GM12878 (cell line): ENCODE measurements around the gene CZIB. TPM values are rescaled to one million over a fixed set of nuclear protein-coding genes. Genes with fewer than 3 reads are reported as not detected.
A peak's percentile ranks its signal among the peaks of the same experiment; 100 is the strongest.

Experiments used
- ATF3 ChIP-seq: IDR thresholded peaks from 2 replicates; pipeline ENCODE4 v1.6.1; 2011; ENCODE audit warnings: low read depth, mild to moderate bottlenecking, low read length, moderate library complexity, borderline replicate concordance; ENCODE audit errors: extremely low read depth
- CREB1 ChIP-seq: IDR thresholded peaks from 2 replicates; pipeline ENCODE4 v1.6.1; 2012; ENCODE audit warnings: low read depth, mild to moderate bottlenecking, inconsistent platforms
- EED ChIP-seq: sonication (generic); IDR thresholded peaks from 2 replicates; pipeline ENCODE4 v1.6.1; 2016; ENCODE audit warnings: antibody characterized with exemption, low read depth
- EP300 ChIP-seq, 2 experiments: fragments of 150-350 bp in 1 of 2; IDR thresholded peaks; 2 replicates each; pipeline ENCODE4 v1.6.1; 2011 to 2012; ENCODE audit warnings: low read depth in 2 of 2, low read length in 2 of 2, borderline replicate concordance in 1 of 2, improper control_type of control experiment in 1 of 2, inconsistent platforms in 1 of 2; ENCODE audit not compliant: control insufficient read depth in 1 of 2
- HDGF ChIP-seq: fragments of 450-650 bp; IDR thresholded peaks from 2 replicates; pipeline ENCODE4 v1.6.1; 2016; ENCODE audit warnings: antibody characterized with exemption
- NFIC ChIP-seq: IDR thresholded peaks from 2 replicates; pipeline ENCODE4 v1.6.1; 2012; ENCODE audit warnings: low read depth, mild to moderate bottlenecking, inconsistent platforms, low read length, moderate library complexity
- PAX5 ChIP-seq: IDR thresholded peaks from 2 replicates; pipeline ENCODE4 v1.6.1; 2011; ENCODE audit warnings: low read depth, low read length, borderline replicate concordance
- RAD21 ChIP-seq: IDR thresholded peaks from 2 replicates; pipeline ENCODE4 v1.6.1; 2011; ENCODE audit warnings: mild to moderate bottlenecking, low read depth, low read length, moderate library complexity; ENCODE audit not compliant: insufficient read depth
- RELB ChIP-seq: fragments of 450-650 bp; IDR thresholded peaks from 2 replicates; pipeline ENCODE4 v1.6.1; 2017; ENCODE audit warnings: low read depth, mild to moderate bottlenecking, moderate library complexity
- REST ChIP-seq: IDR thresholded peaks from 2 replicates; pipeline ENCODE4 v1.6.1; 2012; ENCODE audit warnings: mild to moderate bottlenecking, low read depth, low read length
- SIN3A ChIP-seq: IDR thresholded peaks from 2 replicates; pipeline ENCODE4 v1.6.1; 2012; ENCODE audit warnings: low read depth, low read length, improper control_type of control experiment
- SMAD1 ChIP-seq: fragments of 450-650 bp; IDR thresholded peaks from 2 replicates; pipeline ENCODE4 v1.6.1; 2018; ENCODE audit warnings: mild to moderate bottlenecking, low read depth; ENCODE audit not compliant: partially characterized antibody
- SMC3 ChIP-seq: IDR thresholded peaks from 2 replicates; pipeline ENCODE4 v1.6.1; 2011; ENCODE audit warnings: low read length, improper control_type of control experiment, borderline replicate concordance
- SRF ChIP-seq, 2 experiments: IDR thresholded peaks; 2 replicates each; pipeline ENCODE4 v1.6.1; 2011; ENCODE audit warnings: low read depth in 2 of 2, low read length in 2 of 2, mild to moderate bottlenecking in 1 of 2, moderate library complexity in 1 of 2
- TARDBP ChIP-seq: IDR thresholded peaks from 2 replicates; pipeline ENCODE4 v1.6.1; 2016; ENCODE audit warnings: borderline replicate concordance
- ZNF207 ChIP-seq: fragments of 450-650 bp; IDR thresholded peaks from 2 replicates; pipeline ENCODE4 v1.6.1; 2014; ENCODE audit warnings: antibody characterized with exemption, mild to moderate bottlenecking, borderline replicate concordance
- ZNF217 ChIP-seq: fragments of 450-650 bp; IDR thresholded peaks from 2 replicates; pipeline ENCODE4 v1.6.1; 2017; ENCODE audit warnings: antibody characterized with exemption, mild to moderate bottlenecking
- polyA plus RNA-seq, 11 experiments: library from polyadenylated mRNA; depleted of rRNA in 4 of 11; unstranded in 6 of 11; stranded (reverse) in 5 of 11; fragments of >200 nt; fragmentation: Nextera tagmentation in 4 of 11; fragmentation: Illumina TruSeq in 1 of 11; extraction: Ambion mirVana in 4 of 11; extraction: Trizol in 1 of 11; gene quantifications; 1 replicate in 1 of 11; 2 replicates in 10 of 11; pipeline versions ENCODE4 v1.2.1 to v1.2.3, GENCODE V29; 2011 to 2016; ENCODE audit warnings: inconsistent platforms in 2 of 11, missing spikeins in 2 of 11, low read depth in 1 of 11
- total RNA-seq, 4 experiments: library from RNA; depleted of rRNA in 3 of 4; stranded (reverse); fragments of >200 nt in 3 of 4; fragmentation: Illumina TruSeq in 1 of 4; extraction: Trizol in 1 of 4; gene quantifications; 2 replicates each; pipeline versions ENCODE4 v1.2.1 to v1.2.3, GENCODE V29; 2013 to 2021
- TF ChIP-seq, protein P1 (sequence below): fragments of 450-650 bp; IDR thresholded peaks from 2 replicates; pipeline ENCODE4 v1.6.1; 2017; ENCODE audit warnings: borderline replicate concordance
- TF ChIP-seq, protein P2 (sequence below): fragments of 450-650 bp; IDR thresholded peaks from 2 replicates; pipeline ENCODE4 v1.6.1; 2018; ENCODE audit warnings: mild to moderate bottlenecking, low read depth, moderate library complexity; ENCODE audit not compliant: partially characterized antibody

The CZIB gene
- total and polyA plus RNA-seq, 10 of the 15 experiments (the other 5 are each of a cell fraction or from before 2014, with no cell fraction given), result 36.1 to 68.3 (median 50.4) TPM

- TF ChIP-seq EED, result peak; percentile 17; the same call in 1 of the 2 replicates
- TF ChIP-seq RAD21, result no peak
- TF ChIP-seq ATF3, result peak; percentile 50; the same call in 1 of the 2 replicates
- no peak for TF ChIP-seq SMC3
- no peak for TF ChIP-seq NFIC
- peak; percentile 83 for TF ChIP-seq CREB1
- TF ChIP-seq, protein P1, sequence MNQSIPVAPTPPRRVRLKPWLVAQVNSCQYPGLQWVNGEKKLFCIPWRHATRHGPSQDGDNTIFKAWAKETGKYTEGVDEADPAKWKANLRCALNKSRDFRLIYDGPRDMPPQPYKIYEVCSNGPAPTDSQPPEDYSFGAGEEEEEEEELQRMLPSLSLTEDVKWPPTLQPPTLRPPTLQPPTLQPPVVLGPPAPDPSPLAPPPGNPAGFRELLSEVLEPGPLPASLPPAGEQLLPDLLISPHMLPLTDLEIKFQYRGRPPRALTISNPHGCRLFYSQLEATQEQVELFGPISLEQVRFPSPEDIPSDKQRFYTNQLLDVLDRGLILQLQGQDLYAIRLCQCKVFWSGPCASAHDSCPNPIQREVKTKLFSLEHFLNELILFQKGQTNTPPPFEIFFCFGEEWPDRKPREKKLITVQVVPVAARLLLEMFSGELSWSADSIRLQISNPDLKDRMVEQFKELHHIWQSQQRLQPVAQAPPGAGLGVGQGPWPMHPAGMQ, result no peak
- TF ChIP-seq SIN3A, result no peak; the same call in 1 of the 2 replicates
- TF ChIP-seq RELB, result peak; percentile 68; the same call in 1 of the 2 replicates
- TF ChIP-seq TARDBP, result 0 out of 2 replicates have a peak, but pooled peaks have one; percentile 46
- 0 out of 2 replicates have a peak, but pooled peaks have one; percentile 27 for TF ChIP-seq REST
- no peak for TF ChIP-seq EP300 (IDR thresholded peaks at IDR 0.05; ENCODE audit: borderline replicate concordance in 1 of 2, control insufficient read depth in 1 of 2, low read depth in 2 of 2, low read length in 2 of 2)
- 0 out of 2 replicates have a peak, but pooled peaks have one; percentile 30 for TF ChIP-seq ZNF207
- no peak for TF ChIP-seq ZNF217
- TF ChIP-seq HDGF, result peak; percentile 97
- no peak for TF ChIP-seq SMAD1
- TF ChIP-seq, protein P2, sequence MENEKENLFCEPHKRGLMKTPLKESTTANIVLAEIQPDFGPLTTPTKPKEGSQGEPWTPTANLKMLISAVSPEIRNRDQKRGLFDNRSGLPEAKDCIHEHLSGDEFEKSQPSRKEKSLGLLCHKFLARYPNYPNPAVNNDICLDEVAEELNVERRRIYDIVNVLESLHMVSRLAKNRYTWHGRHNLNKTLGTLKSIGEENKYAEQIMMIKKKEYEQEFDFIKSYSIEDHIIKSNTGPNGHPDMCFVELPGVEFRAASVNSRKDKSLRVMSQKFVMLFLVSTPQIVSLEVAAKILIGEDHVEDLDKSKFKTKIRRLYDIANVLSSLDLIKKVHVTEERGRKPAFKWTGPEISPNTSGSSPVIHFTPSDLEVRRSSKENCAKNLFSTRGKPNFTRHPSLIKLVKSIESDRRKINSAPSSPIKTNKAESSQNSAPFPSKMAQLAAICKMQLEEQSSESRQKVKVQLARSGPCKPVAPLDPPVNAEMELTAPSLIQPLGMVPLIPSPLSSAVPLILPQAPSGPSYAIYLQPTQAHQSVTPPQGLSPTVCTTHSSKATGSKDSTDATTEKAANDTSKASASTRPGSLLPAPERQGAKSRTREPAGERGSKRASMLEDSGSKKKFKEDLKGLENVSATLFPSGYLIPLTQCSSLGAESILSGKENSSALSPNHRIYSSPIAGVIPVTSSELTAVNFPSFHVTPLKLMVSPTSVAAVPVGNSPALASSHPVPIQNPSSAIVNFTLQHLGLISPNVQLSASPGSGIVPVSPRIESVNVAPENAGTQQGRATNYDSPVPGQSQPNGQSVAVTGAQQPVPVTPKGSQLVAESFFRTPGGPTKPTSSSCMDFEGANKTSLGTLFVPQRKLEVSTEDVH, result no peak
- TF ChIP-seq PAX5, result no peak
- TF ChIP-seq SRF (IDR thresholded peaks at IDR 0.05; ENCODE audit: low read depth in 2 of 2, low read length in 2 of 2), result 0 out of 4 replicates have a peak, but pooled peaks of 1 of the 2 experiments have one; percentile 37
Measured at GRCh38 chr1:53220171-53220961, at the start of gene CZIB (continued).
